A549 (cell line): ENCODE measurements around the gene PRSS35.

Experiments
- BHLHE40 ChIP-seq: IDR thresholded peaks from 2 replicates; pipeline ENCODE4 v1.6.1; 2012; ENCODE audit warnings: low read depth, low read length, inconsistent platforms
- CHD4 ChIP-seq: fragments of 200-600 bp; sonication (generic); IDR thresholded peaks from 2 replicates; pipeline ENCODE4 v1.6.1; 2016; ENCODE audit warnings: antibody characterized with exemption, mild to moderate bottlenecking, borderline replicate concordance
- GATA3 ChIP-seq: IDR thresholded peaks from 2 replicates; pipeline ENCODE4 v1.6.1; 2012; ENCODE audit warnings: borderline replicate concordance
- JUN ChIP-seq, 2 experiments: fragments of >200 bp; sonication (Bioruptor Twin); formaldehyde crosslinking; IDR thresholded peaks; 2 replicates in 1 of 2; 3 replicates in 1 of 2; pipeline ENCODE4 v1.6.1; 2016 to 2017
- TF ChIP-seq, protein P1 (sequence below): fragments of >200 bp; sonication (Bioruptor Twin); formaldehyde crosslinking; IDR thresholded peaks from 2 replicates; pipeline ENCODE4 v1.6.1; 2016
- TF ChIP-seq, protein P2 (sequence below): fragments of >200 bp; sonication (Bioruptor Twin); formaldehyde crosslinking; IDR thresholded peaks from 3 replicates; pipeline ENCODE4 v1.5.1; 2016

DNA sequence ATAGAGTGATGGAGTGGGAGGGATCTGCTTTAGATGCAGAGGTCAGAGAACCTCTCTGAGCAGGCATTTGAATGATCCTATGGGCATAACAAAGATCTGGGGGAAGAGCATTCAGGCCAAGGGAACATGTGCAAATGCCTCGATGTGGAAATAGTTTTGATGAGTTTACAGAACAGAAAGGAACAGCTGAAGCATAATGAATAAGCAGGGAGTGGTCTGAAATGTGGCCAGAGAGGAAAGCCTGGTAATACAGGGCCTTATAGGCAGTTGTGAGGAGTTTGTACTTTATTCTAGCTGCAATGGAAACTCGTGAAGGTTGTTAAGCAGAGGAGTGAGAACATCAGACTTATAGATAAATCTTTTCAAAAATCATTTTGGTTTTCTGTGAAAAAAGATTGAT is 48.4 kb upstream of the PRSS35 start:
- no peak for TF ChIP-seq JUN (IDR thresholded peaks at IDR 0.05)
- TF ChIP-seq, protein P1, sequence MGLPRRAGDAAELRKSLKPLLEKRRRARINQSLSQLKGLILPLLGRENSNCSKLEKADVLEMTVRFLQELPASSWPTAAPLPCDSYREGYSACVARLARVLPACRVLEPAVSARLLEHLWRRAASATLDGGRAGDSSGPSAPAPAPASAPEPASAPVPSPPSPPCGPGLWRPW: no peak
- TF ChIP-seq, protein P2, sequence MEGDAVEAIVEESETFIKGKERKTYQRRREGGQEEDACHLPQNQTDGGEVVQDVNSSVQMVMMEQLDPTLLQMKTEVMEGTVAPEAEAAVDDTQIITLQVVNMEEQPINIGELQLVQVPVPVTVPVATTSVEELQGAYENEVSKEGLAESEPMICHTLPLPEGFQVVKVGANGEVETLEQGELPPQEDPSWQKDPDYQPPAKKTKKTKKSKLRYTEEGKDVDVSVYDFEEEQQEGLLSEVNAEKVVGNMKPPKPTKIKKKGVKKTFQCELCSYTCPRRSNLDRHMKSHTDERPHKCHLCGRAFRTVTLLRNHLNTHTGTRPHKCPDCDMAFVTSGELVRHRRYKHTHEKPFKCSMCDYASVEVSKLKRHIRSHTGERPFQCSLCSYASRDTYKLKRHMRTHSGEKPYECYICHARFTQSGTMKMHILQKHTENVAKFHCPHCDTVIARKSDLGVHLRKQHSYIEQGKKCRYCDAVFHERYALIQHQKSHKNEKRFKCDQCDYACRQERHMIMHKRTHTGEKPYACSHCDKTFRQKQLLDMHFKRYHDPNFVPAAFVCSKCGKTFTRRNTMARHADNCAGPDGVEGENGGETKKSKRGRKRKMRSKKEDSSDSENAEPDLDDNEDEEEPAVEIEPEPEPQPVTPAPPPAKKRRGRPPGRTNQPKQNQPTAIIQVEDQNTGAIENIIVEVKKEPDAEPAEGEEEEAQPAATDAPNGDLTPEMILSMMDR: no peak
- TF ChIP-seq GATA3: no peak
- no peak for TF ChIP-seq CHD4
- no peak for TF ChIP-seq BHLHE40
